Ovary (tissue), 9 donors: ENCODE data around the gene NLRP3. TPM values are rescaled to one million over a fixed set of nuclear protein-coding genes. Genes with fewer than 3 reads are reported as not detected.
"Not testable (repeated sequence)": the region's sequence is repeated elsewhere in the genome, so short reads cannot be mapped to it uniquely, and the experiment has no call there.

ENCODE experiments used
- DNase-seq, 5 donors: peaks; one replicate each; pipeline ENCODE4 v3.0.0-alpha.2; 2019 to 2020
- H3K27ac ChIP-seq, 2 donors: fragments of 200-600 bp; one replicate each; pipeline versions ENCODE4 v1.5.1 to v1.8.0; 2019 to 2022
- H3K27me3 ChIP-seq: fragments of 200-600 bp; one replicate; pipeline ENCODE4 v1.8.0; 2022
- H3K36me3 ChIP-seq: fragments of 200-600 bp; sonication (generic); one replicate; pipeline ENCODE4 v1.5.1; 2019
- H3K4me1 ChIP-seq: one replicate; pipeline ENCODE4 v1.8.1; 2013; ENCODE audit warnings: mild to moderate bottlenecking, moderate library complexity; ENCODE audit not compliant: insufficient read depth
- H3K4me3 ChIP-seq: fragments of 200-600 bp; sonication (generic); one replicate; pipeline ENCODE4 v1.5.1; 2017
- H3K9me3 ChIP-seq, 2 donors: fragments of 200-600 bp in 1 of 2; sonication (generic) in 1 of 2; one replicate each; pipeline versions ENCODE4 v1.5.1 to v1.8.1; 2013 to 2019; ENCODE audit warnings: mild to moderate bottlenecking in 1 of 2, moderate library complexity in 1 of 2
- CTCF ChIP-seq, 3 donors: fragments of 450-650 bp in 2 of 3; fragments of 200-600 bp in 1 of 3; IDR thresholded peaks; one replicate each; pipeline versions ENCODE4 v1.5.1 to v1.8.0; 2016 to 2022; ENCODE audit warnings: antibody characterized with exemption in 3 of 3, mild to moderate bottlenecking in 1 of 3
- EP300 ChIP-seq: sonication (generic); formaldehyde crosslinking; IDR thresholded peaks from one replicate; pipeline ENCODE4 v1.6.1; 2017; ENCODE audit warnings: antibody characterized with exemption
- POLR2A ChIP-seq: fragments of 450-650 bp; IDR thresholded peaks from one replicate; pipeline ENCODE4 v1.6.1; 2017; ENCODE audit warnings: antibody characterized with exemption, mild to moderate bottlenecking, moderate library complexity
- WGBS, 3 donors: extraction: QIAGEN DNeasy Blood & Tissue Kit in 1 of 3; methylation state at CpG; one replicate each; pipeline versions ENCODE4 v1.1.5 to v1.1.7; 2013 to 2017; 5-methylcytosine and 5-hydroxymethylcytosine counted together
- intact Hi-C, 4 donors: fragments of 100-400 bp; cut with DNase I; formaldehyde crosslinking; loops; one replicate each; pipeline versions ENCODE4 v1.11.0 to v1.15.1; 2022 to 2023
- polyA plus RNA-seq, 2 donors: library from polyadenylated mRNA; stranded (reverse); fragments of 200-250 nt in 1 of 2; fragments of 350-450 nt in 1 of 2; fragmentation: Illumina TruSeq in 1 of 2; extraction: RNeasy Lipid Tissue Mini Kit (QIAGEN cat#74804) in 1 of 2; gene quantifications; one replicate each; pipeline ENCODE4 v1.2.3, GENCODE V29; 2013 to 2014
- total RNA-seq, 7 donors: library from RNA; depleted of rRNA in 2 of 7; stranded (reverse); fragments of >200 nt in 2 of 7; fragmentation: NEBNext Ultra II Directional in 3 of 7; extraction: Animal tissue kit (Norgen Biotek cat#: 25700) in 3 of 7; gene quantifications; one replicate each; pipeline versions ENCODE4 v1.1.0 to v1.2.4, GENCODE V29; 2016 to 2023
- donor health status: DM: no; HTN: no; CAD: no; lungs with moderate emphysema.
- donor health status: DM: no; HTN: no; CAD: no.
- donor health status: Bipolar disorder and iron deficiency.
- donor health status: DM: yes; HTN: yes; CAD: no.
- donor health status: DM: no; HTN: no; CAD: no.
- donor health status: DM: yes; HTN: yes; CAD: no.

NLRP3 gene
- total and polyA plus RNA-seq, 9 donors, result 0.50 to 2.2 (median 1.2) TPM

GRCh38 chr1:247368490-247369145, 47.4 kb upstream of the NLRP3 start:
- H3K4me1 ChIP-seq, result peaks cover 1% of the 10 kb centered on the region
- H3K27ac ChIP-seq, result no peak overlapping the region
- no peak for DNase-seq
- H3K9me3 ChIP-seq, result no peaks in the 10 kb centered on the region
- 42 to 50% (median 45%) methylated on average over 7 of the region's 7 CpGs for WGBS, 3 donors
- H3K36me3 ChIP-seq, result no peaks in the 10 kb centered on the region
- intact Hi-C loops, result no loop called here
- no peaks in the 10 kb centered on the region for H3K27me3 ChIP-seq
- H3K4me3 ChIP-seq, result no peak overlapping the region
- TF ChIP-seq CTCF (IDR thresholded peaks at IDR 0.05), result no peak
- no peak for TF ChIP-seq POLR2A
- no peak for TF ChIP-seq EP300

- Histone ChIP-seq H3K9me3 (no peaks in the 10 kb centered on the region), H3K27me3 (no peaks in the 10 kb centered on the region), H3K36me3 (no peaks in the 10 kb centered on the region), H3K27ac (no peak overlapping the region), H3K4me3 (no peak overlapping the region), H3K4me1 (peaks cover 1% of the 10 kb centered on the region)
- WGBS, 3 donors, result 59 to 60% (median 60%) methylated on average over 16 of the region's 16 CpGs
- intact Hi-C loops, result loop anchor here in 1 of 4 donors (5.0 kb wide), 1 partner anchor 39 kb away; the partner anchor contains the start of gene ZNF496
- TF ChIP-seq EP300, result no peak
- no peak for TF ChIP-seq POLR2A
- no peak for TF ChIP-seq CTCF (IDR thresholded peaks at IDR 0.05)
- no peak for DNase-seq
Measured at GRCh38 chr1:247370786-247371732, 44.9 kb upstream of the NLRP3 start.

GRCh38 chr1:247371801-247372259, 44.1 kb upstream of the NLRP3 start:
- intact Hi-C loops, result loop anchor here in 1 of 4 donors (5.0 kb wide), 1 partner anchor 40 kb away; the partner anchor contains the start of gene ZNF496
- Histone ChIP-seq H3K27ac (no peak overlapping the region), H3K9me3 (no peaks in the 10 kb centered on the region), H3K27me3 (no peaks in the 10 kb centered on the region), H3K4me1 (peaks cover 1% of the 10 kb centered on the region), H3K4me3 (no peak overlapping the region), H3K36me3 (no peaks in the 10 kb centered on the region)
- no peak for DNase-seq
- TF ChIP-seq CTCF (IDR thresholded peaks at IDR 0.05) (no peak), POLR2A (no peak), EP300 (no peak)
- 91% methylated on average over 16 of the region's 16 CpGs for WGBS, 3 donors

- H3K36me3 ChIP-seq, result no peaks in the 10 kb centered on the region
- WGBS, 3 donors, result 16 to 18% (median 17%) methylated on average over 26 of the region's 26 CpGs
- H3K4me3 ChIP-seq, result peak overlapping the region; percentile 36
- no peak overlapping the region for H3K27ac ChIP-seq
- H3K27me3 ChIP-seq, result no peaks in the 10 kb centered on the region
- H3K9me3 ChIP-seq, result no peaks in the 10 kb centered on the region
- DNase-seq, result peak; percentile 24 to 64 (median 58)
- H3K4me1 ChIP-seq, result no peaks in the 10 kb centered on the region
- intact Hi-C loops, result loop anchor here in 1 of 4 donors (5.0 kb wide), 1 partner anchor 41 kb away; the partner anchor contains the start of gene ZNF496
- TF ChIP-seq CTCF (IDR thresholded peaks at IDR 0.05), result peak in 2 of 3 donors; percentile 22 to 26
- TF ChIP-seq EP300, result no peak
Measured at GRCh38 chr1:247373721-247374141, 42.2 kb upstream of the NLRP3 start.

GRCh38 chr1:247374651-247375334, 41.2 kb upstream of the NLRP3 start:
- H3K27me3 ChIP-seq, H3K4me3 ChIP-seq, H3K9me3 ChIP-seq, H3K27ac ChIP-seq, DNase-seq, H3K4me1 ChIP-seq, H3K36me3 ChIP-seq: not testable (repeated sequence)
- intact Hi-C loops, result loop anchor here in 1 of 4 donors (5.0 kb wide), 1 partner anchor 42 kb away; the partner anchor contains the start of gene ZNF496
- WGBS, 3 donors, result 65 to 76% (median 69%) methylated on average over 8 of the region's 8 CpGs
